A172 (cell line): ENCODE results near the gene FBXO39. TPM values are rescaled to one million over a fixed set of nuclear protein-coding genes. Genes with fewer than 3 reads are reported as not detected.
A peak's percentile ranks its signal among the peaks of the same experiment; 100 is the strongest.
"Not testable (repeated sequence)": the region's sequence is repeated elsewhere in the genome, so short reads cannot be mapped to it uniquely, and the experiment has no call there.

Source experiments
- DNase-seq: peaks from one replicate; pipeline ENCODE4 v3.0.0-alpha.2; 2015; ENCODE audit warnings: low spot score
- total RNA-seq: library from RNA; depleted of rRNA; stranded (reverse); fragments of >200 nt; shearing (Covaris generic); gene quantifications from 2 replicates; pipeline ENCODE4 v1.2.3, GENCODE V29; 2014; rRNA removed

FBXO39 gene
- total RNA-seq, 1 experiment from 2014 or later: not detected

DNA sequence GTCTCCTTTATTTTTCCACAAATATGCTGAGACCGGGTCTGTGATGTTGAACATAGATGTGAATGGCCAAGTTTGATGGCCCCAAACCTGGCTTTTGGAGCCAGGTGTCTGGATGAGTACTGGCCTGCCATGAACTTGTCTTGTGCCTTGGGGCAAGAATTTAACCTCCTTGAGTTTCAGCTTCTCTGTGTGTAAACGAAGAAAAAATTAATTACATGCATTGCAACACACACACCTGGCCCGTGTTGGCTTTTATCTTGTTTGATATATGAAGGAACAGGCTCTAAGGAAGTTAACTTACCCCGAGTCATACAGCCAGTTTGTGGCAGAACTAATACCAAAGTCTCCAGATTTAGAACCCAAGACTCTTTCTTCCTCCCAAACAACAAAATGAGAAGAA lies 13.1 kb downstream of the FBXO39 start:
- no peak for DNase-seq

DNA sequence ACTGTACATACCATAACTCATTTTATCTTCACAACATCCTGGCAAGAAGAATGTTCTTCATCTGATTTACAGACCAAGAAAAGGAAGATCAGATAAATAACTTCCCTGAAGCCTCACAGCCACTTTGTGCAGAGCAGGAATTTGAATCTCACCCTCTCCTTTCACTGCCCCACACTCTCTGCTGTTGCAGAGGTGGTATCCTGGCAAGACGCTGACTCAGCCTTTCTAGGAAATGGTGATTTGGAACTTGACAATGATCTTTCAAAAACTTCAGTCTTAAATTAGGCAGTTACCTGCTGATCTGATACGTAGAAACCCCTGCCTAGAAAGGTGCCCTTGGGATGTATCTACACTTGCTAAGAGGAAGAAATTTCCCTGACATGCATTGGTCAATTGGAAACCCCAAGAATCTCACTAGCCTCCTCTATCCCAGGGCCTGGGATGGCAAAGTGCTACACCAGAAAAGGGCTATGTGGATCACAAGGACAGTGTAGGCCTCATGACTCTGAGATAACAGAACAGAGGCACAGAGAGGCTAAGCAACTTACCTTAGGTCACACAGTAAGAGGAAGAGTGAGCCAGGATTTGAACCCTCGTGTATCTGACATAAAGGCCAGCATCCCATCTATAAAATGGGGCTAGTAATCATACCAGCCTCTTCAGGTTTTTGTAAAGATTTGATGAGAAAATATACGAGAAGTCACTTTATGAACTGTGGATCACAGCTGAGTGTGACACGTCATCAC lies 17.9 kb downstream of the FBXO39 start:
- no peak for DNase-seq

DNA sequence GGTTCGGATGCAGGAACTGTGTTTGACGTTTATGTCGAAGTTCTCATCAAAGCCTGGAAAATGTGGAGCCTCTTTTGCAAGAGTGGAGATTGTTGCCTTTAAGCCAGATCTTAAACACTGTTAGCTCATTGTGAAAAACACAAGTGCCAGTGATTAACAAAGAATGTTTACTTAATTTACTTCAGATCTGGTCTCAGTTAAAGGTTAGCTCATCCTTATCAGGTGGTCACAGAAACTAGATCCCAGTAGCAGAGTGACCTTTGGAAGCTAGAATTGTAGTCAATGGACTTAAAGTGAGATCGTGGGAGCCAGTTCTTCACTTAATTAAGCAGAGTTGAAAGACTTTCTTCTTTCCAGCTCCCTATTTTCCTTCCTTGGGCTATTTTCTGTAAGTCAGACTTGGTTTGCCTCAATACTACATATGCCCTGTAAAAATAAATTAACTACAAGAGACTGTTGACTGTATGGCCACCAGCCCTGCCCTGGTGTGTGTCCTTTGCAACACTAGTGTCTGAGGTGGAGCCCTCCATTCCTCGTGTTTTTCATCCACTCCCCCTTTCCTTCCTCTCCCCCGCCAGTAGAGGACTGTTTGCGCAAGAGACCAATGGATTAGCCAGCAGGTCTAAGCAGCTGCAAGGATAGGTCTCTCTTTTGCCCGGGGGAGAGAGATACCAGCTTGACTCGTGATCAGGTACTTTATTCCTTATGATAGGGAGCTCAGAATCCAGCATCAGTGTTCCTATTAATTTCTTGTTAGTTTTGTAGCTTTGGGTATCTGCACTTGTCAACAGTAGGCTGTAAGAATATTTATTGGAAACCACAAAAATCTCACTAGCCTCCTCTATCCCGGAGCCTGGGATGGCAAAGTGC lies 20.2 kb downstream of the FBXO39 start:
- DNase-seq: peak; percentile 24

DNA sequence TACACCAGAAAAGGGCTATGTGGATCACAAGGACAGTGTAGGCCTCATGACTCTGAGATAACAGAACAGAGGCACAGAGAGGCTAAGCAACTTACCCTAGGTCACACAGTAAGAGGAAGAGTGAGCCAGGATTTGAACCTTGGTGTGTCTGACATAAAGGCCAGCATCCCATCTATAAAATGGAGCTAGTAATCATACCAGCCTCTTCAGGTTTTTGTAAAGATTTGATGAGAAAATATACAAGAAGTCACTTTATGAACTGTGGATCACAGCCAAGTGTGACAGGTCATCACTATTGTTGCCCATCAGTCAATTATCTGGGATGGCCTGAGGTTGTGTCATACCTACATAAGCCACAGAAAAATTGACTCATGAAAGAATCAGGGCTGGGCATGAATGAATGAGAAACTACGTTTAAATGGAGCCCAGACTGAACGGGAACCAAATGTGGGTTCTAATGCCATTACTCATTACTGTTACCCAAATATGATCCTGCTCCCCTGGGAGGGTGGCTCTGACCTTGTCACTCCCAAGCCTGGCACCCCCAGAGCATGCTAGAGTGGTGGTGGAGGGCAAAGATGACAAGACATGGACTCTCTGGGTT lies 21.0 kb downstream of the FBXO39 start:
- peak; percentile 63 for DNase-seq

DNA sequence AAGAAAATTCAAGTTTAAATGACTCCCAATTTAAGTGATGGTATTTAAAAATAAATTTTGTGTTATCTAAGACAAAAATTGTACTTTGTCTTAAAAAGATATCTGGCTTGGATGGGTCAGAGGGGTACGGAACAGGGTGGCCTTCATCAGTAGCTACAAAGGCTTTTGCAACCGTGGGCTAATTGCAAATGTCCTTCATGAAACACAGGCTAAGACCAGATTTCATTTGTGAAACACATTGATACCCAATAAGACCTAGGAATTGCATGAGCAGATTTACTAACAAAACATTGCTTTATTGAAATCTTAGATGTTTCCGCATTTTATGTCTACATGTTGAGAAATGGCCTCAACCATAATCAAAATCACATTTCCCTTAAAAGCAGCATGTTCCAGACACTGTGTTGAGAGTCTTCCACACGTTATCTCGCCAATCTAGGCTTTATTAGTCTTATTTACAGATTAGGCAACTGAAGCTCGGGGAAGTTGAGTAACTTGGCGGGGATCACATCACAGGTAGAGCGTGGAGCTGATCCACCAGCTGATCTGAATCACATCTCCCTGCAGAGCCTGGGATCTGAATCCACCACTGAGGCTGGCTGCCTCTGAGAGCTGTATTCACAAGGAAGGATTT lies 21.8 kb downstream of the FBXO39 start:
- no peak for DNase-seq

DNA sequence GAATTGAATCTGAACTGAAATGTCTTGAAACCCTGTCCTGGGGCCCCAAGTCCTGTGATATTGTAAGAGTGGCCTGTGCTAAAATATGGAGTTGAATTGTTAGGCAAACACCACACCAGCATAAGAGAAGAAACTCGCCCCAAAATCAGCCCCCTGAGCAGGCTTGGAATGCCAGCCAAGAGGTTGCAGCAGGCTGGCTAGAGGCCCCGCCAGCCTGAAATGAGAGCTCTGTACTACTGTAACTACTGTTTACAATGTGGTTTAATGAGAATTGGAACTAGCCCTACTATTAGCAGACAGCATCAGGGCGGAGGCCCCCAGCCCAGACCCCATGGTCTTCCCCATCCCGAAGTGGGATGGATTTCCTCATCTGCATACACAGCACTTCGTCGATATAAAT lies 23.7 kb downstream of the FBXO39 start:
- DNase-seq: no peak

DNA sequence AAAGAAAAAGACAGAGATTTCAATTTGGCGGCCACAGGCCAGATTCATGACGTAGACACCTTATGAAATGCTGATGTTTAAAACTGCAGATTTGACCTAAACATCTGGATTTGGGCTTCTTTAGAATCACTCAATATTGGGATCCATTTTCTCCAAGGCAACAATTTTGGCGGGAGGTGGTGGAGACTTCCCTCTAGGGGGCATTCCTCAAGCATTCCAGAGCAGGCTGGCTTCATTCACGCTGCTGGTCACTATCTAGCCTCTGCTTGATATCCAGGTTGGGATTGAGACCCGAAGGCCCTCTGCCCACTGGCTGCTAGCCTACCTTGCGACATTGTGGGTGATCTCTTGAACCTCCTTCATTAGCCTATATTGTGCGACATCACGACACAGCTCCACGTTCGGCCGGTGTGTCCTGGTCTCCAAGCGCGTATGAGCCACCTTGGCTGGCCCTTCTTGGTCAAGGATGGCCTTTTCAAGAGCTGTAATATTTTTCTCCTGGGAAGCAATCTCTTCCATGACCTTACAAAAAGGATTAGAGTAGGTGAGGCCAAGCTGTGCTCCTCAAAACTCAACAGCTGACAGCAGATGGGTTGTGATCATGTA lies 24.5 kb downstream of the FBXO39 start:
- no peak for DNase-seq

DNA sequence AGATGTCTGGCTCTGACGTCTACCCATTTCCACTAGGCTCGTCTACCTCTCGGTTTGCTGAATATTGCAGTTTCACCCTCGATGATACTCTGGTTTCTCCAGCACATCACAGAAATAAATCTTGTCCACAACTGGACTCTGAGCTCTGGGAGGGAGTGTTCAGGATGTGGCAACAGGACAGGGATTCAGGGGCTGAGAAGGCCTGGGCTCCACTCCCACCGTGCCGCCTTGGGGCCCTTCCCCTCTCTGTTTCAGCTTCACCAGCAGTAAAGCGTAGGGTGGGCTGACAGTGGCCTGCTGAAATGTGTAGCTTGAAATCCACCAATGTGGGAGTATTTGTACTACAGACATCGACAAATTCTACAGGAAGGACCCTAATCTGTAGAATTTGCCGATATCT lies 35.5 kb downstream of the FBXO39 start:
- DNase-seq: no peak

DNA sequence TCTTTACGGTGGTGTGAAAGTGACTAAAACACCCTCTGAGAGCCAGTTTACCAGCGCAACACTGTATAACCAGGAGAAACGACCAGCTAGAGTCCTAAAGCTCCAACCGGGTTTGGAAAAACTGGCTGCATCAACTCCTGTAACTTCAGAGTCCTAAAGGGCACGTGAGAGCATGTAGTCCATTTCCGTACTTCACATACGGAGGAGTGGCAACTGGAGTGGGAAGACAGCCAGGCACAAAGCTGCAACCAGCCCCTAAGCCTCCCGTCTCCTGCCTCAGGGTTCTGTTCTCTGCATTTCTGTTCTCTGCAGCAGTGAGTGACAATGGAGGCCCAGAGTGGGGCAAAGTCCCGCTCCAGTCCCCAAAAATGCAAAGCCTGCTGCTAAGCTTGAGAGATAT lies 36.3 kb downstream of the FBXO39 start:
- DNase-seq: no peak

DNA sequence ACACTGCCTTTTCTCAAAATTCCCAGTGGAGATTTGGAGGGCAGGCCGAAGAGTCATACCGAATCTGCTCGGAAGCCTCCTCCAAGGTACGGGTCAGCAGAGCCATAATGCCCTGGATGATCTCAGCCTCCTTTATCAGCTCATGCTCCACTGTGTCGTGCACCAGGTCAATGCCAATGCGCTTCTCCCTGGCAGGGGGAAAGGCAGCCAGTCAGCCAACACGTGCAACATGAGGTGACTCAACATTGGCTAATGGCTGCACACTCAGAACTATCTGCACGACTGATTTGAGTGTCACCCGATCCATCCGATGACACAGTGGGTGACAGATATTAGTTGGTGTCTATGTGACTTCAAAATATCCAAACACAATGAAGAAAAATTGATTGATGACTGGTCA lies 39.8 kb downstream of the FBXO39 start:
- DNase-seq: no peak

DNA sequence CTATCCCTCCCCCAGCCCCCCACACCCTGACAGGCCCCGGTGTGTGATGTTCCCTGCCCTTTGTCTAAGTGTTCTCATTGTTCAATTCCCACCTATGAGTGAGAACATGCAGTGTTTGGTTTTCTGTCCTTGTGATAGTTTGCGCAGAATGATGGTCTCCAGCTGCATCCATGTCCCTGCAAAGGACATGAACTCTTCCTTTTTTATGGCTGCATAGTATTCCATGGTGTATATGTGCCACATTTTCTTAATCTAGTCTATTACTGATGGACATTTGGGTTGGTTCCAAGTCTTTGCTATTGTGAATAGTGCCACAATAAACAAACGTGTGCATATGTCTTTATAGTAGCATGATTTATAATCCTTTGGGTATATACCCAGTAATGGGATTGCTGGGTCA lies 40.4 kb downstream of the FBXO39 start:
- not testable (repeated sequence) for DNase-seq

DNA sequence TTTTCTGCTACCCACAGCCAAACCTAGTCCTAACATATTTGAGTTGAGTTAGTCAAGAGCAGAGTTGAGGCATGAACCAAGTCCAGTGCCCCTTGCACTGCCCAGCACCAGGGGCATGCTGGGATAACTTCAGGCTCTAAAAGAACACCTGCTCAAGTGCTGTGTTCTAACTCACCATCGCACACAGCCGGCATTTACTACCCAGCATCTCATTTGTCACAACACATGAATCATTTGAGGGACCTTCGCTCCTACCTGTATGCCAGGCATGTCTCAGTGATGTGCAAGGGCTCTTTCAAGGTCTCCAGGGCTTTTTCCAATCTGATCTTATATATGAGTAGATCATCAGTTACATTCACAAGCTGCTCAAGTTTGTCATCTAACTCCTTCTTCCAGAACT lies 42.9 kb downstream of the FBXO39 start:
- DNase-seq: no peak

DNA sequence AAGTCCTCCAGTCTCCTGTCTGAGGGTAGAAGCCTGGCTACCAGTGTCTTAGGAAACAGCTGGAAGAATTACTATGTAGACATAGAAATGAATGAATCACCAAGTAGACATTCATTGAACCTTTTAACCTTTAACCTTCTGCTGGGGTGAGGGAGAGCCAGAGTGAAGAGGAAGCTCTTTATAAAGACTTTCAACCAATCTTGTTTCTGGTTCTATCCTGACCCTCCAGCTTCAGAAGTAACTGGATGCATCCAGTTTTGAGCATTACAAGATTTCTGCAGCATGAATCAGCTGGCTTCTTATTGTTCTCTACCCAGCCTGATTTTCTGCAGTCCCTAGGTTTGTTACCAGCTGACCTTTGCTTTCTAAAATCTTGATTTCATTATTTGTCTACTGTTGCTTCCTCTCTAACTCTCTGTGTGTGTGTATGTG lies 47.0 kb downstream of the FBXO39 start:
- peak; percentile 19 for DNase-seq

DNA sequence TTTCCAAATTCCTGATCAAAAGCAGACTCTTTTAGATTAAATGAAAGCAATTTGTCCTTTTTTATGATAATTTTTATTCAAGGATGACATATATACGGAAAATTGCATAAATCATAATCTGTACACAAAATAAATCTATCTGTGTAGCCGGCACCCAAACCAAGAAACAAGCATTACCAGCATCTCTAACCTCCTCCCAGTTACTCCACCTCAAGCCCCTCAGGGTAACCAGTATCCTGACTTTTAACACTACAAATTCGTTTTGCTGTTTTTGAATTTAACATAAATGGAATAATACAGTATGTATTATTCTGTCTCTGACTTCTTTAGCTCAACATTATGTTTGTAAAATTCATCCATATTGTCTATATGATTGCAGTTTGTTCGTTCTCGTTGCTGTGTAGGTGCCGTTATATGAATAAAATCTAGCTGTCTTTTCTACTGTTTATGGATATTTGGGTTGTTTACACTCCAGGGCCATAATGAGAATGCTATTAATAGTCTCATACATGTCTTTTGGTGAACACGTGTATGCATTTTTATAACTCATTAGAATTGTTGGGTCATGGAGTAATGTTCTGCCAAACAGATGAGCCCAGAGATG lies 54.5 kb downstream of the FBXO39 start:
- DNase-seq: no peak

DNA sequence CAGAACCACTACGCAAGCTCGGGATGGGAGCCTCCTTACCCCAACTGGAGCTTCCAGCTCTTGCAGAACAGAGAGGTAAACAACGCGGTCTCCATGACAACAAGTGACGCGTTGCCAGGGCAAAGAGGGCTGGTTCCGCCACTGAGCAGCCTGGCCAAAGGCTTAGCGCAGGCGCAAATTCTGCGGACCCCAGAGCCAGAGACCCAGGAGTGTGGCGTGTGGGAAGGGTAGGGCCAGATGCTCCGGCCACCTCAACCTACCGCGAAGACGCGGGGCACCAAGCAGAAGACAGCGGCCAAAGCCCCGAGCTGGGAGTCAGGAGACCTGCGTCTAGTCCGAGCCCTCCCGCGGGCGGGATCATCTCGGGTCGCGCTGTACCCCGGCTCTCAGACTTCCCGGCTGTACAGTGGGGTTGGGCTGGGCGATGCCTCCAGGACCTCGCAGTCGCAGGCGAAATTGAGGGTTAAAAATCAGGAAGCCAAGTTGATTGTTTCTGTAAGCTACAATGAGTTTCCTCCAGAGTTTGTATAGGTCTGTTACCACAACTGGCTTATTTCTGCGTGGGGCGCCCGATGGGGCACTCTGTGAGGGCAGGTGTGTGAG lies 55.7 kb downstream of the FBXO39 start, which contains the start of gene TEKT1:
Gene TEKT1 (minus strand): TSS at position 69 of the 603 bp plus-strand sequence. CDS start 1,353 bp downstream, outside the sequence.
- no peak for DNase-seq

Other genes with a start within 250 kb of the FBXO39 start
- 9.8 and 13.0 TPM in 2 replicates for gene PITPNM3, start 219.7 kb upstream of the FBXO39 start, total RNA-seq
- 18.8 and 21.7 TPM in 2 replicates for gene KIAA0753, start 135.5 kb upstream of the FBXO39 start, total RNA-seq
- 128 and 236 TPM in 2 replicates for gene TXNDC17, start 135.2 kb upstream of the FBXO39 start, total RNA-seq
- 28.1 and 29.1 TPM in 2 replicates for gene MED31, start 124.6 kb upstream of the FBXO39 start, total RNA-seq
- gene C17orf100, start 124.5 kb upstream of the FBXO39 start, total RNA-seq: 0.24 and 0.89 TPM in 2 replicates
- 0.10 TPM in 1 of 2 replicates, not detected in the other for gene SLC13A5, start 62.8 kb upstream of the FBXO39 start, total RNA-seq
- not detected in 2 replicates for gene XAF1, start 20.2 kb upstream of the FBXO39 start, total RNA-seq
- not detected in 2 replicates for gene TEKT1, start 55.5 kb downstream of the FBXO39 start, total RNA-seq
- not detected in 2 replicates for gene ALOX12, start 219.8 kb downstream of the FBXO39 start, total RNA-seq
- 220 and 249 TPM in 2 replicates for gene RNASEK, start 236.4 kb downstream of the FBXO39 start, total RNA-seq
- gene BCL6B, start 246.8 kb downstream of the FBXO39 start, total RNA-seq: 0.07 TPM in 1 of 2 replicates, not detected in the other